Activated CD4-positive, alpha-beta T cell treated with anti-CD3 and anti-CD28 coated beads, Interleukin-2, amount 50 U/mL, for 1 hour (primary cell): Measurements from ENCODE around the gene PEX14.

Experiments
- DNase-seq: peaks from one replicate; pipeline ENCODE4 v3.0.0-alpha.2; 2020

The PEX14 gene

GRCh38 chr1:10624256-10625050, 149.7 kb downstream of the PEX14 start:
- no peak for DNase-seq

DNA sequence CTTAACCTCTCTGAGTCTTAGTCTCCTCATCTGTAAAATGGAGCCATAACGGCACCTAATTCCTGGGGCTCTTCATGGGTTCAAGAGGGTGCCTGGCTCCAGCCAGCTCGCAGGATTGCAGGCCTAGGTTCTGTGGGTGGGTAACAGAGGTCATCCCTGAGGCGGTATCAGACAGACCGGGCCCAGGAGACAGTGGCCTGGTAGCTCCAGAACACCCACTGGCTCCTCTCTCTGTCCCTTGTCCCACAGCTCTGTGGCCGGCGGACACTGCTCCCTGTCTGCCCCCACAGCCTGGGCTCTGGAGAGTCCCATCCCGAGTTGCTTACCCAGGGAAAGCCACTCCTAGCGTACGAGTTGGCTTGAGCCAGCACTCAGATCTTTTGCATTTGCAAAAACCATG, 150.3 kb downstream of the PEX14 start:
- DNase-seq = no peak

GRCh38 chr1:10625554-10625953, 150.8 kb downstream of the PEX14 start:
- no peak for DNase-seq

DNA sequence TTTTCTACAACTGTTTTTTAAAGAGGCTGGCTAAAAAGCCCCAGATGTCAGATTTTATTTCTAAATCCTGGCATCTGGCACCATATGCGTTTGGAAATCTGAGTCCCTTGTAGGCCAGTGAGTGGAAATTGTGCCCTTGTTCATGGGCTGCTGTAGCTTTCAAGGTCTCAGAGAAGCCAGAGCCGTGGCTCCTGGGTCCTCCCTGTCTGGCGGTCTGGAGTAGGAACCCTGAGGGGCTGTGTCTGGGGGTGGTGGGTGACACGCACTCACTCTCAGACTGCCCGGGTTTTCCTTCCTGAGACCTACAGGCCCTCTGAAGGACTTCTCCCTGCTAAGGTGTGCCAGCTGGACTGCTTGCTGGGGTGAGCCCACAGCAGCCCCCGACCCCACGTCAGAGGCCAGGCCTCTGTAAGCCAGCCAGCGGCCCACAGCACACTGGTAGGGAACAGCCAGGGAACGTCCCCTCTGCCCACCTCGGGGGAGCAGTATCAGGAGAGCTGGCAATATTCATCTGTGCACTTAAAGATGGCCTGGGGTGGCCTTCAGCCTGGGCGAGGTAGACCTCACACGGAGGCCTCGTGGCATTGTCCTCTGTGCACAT, 151.5 kb downstream of the PEX14 start:
- no peak for DNase-seq

DNA sequence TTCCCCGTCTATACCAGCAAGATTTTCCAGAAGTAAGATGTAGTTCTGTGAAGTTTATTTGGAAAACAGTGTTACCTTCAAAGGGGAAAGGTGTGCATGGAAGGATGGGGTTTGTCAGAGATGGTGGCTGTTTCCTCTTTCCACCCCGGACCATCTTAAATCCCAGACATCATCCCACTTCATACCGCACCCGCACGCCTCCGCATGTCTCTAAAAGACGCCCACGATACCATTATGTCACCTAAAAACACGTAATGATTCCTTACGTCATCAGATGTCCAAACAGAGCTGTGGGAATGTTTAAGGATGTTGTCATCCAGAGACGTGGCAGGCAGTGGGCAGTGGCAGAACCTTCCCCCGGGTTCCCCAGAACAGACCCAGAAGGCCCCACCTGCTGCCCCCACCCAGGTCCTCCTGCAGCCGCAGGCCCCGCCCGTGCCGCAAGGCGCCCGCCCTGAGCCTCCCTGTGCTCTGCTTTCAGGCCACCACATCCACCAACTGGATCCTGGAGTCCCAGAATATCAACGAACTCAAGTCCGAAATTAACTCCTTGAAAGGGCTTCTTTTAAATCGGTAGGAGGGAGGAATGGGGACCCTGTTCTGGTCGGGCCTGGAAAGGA, 152.2 kb downstream of the PEX14 start:
- DNase-seq = no peak

GRCh38 chr1:10628685-10629084, 153.9 kb downstream of the PEX14 start:
- no peak for DNase-seq

DNA sequence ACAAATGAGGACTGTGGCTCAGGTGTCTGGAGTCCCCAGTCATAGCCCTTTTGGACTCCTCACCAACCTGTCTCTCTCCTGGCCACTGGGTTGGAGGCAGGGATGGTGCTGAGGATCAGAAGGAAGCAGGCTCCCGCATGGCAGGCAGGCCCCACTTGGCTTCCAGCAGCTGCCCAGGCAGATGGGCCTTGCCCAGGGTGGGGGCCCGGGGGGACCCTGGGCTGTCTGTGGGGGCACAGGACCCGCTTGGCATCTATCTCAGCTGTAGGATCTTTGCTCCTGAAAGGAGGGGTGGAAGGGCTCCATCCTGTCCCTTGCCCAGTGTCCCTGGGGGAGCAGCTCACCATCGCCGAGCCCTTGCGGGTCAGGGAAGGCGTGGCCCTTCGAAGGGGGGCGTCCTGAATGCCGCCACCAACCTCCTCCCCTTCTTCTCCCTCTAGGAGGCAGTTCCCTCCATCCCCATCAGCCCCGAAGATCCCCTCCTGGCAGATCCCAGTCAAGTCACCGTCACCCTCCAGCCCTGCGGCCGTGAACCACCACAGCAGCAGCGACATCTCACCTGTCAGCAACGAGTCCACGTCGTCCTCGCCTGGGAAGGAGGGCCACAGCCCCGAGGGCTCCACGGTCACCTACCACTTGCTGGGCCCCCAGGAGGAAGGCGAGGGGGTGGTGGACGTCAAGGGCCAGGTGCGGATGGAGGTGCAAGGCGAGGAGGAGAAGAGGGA, 154.5 kb downstream of the PEX14 start:
- no peak for DNase-seq

GRCh38 chr1:10629816-10630571, 155.2 kb downstream of the PEX14 start:
- no peak for DNase-seq

DNA sequence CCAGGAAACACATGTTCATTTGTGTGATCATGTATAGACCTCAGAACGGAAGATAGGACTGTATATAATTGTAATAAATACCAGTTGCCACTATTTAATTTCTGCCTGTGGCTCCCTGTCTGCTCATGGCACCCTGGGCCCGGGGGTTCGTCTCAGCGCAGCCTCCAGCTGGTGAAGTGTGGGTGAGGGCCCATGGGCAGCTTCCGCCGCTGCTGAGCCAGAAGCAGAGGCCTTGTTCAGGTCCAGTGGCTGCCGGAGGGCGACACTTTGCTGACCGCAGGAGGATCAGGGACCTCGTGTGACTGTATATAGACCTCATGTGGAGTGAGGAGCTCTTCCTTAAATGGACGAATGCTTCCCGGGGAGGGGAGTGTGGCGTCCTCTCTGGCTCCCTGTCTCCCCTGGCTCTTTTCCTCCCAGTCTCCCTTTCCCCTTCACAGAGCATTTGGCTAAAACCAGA, 155.9 kb downstream of the PEX14 start:
- no peak for DNase-seq

- no peak for DNase-seq
Observed at GRCh38 chr1:10631121-10631810, 156.5 kb downstream of the PEX14 start.

DNA sequence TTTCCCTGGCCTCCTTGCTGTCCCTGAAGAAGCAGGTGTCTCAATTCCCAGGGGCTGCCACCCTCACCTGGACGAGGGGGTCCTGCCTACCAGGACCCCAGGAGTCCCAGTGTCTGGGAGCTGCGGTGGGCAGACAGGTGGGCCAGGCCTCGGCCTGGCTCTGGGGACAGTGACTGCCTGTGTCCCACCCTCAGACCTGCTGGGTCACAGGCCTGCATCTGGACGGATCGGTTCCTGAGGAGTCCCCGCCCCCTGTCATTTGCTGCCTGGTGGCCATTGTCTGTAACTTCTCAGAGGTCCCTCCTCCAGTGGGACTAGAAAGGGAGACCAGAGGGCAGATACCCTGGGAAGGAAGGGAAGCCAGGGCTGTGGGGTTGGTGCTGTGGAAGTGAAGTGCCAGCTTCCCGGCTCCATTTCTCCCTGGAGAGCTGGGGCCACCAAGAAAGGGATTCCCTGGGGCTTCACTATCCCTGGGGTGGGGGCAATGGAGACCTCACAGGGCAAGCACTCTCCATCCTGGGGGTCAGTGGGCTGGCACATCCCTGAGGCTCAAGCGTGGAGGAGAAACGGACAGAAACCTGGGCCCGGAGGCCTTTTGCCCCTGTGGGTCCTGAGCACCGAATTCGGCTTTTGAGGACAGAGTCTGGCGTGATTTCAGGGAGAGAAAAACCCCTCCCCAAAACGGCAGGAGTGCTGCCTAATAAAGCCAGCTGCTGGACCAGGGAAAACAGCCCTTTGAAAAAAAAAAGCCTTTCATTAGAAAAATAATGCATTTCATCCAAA, 157.3 kb downstream of the PEX14 start:
- no peak for DNase-seq

DNA sequence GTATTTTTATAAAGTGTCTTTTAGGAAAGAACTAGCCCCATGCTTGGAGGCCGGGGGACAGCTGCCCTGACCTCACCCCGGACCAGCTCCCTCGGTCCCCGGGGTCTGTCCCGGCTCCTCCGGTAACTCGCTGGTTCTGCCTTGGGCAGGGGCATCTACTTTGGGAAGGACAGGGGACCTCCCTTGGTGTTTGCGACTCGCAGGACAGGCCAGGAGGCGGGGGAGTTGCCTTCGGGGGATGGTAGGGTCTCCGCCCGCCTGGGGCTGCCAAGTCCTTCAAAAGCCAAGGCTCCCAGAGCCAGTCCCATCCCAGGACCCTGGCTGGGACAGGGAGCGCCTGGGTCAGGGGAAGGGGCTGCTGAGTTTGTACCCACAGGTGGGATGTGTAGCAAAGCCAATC, 157.9 kb downstream of the PEX14 start:
- no peak for DNase-seq

DNA sequence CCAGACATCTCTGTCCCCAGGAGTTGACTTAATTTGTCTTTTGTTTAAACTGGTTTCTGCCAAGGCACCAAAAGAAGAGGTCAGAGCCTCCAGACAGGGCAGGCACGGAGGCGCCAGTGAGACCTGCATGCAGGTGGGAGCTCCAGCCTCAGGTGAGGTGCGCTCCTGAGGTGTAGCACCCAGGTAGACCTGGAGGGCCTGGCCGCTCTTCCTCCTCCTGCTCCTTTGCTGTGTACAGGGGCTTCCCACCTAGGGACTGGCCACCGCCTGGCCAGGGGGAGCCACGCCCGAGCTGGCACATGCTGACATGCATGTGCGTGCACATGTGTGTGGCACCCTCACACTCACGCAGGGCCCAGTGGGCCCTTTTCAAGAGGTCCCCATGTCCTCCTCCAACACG, 158.7 kb downstream of the PEX14 start:
- DNase-seq = no peak

DNA sequence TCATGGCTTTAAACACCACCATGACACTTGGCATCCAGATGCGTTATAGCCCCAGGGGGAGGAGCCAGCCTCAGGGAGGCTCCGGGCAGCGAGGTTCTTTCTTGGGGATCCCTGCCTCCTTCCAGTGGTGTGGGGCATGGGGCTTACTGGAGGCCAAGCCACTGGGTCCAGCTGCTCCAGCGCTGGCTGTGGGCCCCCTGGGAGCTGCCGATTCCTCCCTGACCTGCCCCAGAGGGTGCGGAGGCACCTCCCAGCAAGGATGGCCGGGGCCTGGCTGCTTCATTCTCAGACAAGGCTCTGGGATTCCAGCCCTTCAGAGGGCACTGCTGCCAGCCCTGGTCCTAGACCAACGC, 159.3 kb downstream of the PEX14 start:
- no peak for DNase-seq

- no peak for DNase-seq
Observed at GRCh38 chr1:10634428-10635084, 159.8 kb downstream of the PEX14 start.

- DNase-seq = no peak
Observed at GRCh38 chr1:10635085-10635896, 160.5 kb downstream of the PEX14 start.

DNA sequence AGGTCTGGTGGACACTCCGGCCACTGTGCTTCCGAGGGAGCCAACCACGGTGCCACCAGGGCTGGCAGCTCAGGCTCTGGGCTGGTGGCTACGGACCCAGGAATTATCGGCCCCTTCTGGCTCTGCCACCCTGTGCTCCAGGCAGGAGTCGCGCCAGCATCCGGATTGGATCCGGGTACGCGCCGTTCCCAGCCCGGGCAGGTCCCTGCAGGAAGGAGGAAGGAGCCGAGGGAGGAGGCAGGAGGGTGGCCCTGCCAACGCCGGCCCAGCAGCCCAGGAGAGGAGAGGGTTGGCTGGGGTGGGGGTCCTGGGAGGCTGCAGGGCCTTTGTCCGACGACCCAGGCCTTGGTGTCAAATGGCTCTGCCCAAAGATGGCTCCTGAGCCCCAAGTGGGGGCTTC, 161.2 kb downstream of the PEX14 start:
- no peak for DNase-seq

- no peak for DNase-seq
Observed at GRCh38 chr1:10637400-10637799, 162.7 kb downstream of the PEX14 start.

GRCh38 chr1:10637834-10638558, 163.2 kb downstream of the PEX14 start:
- DNase-seq = no peak
